ENCODE data around the gene SELP. TPM values are rescaled to one million over a fixed set of nuclear protein-coding genes. Genes with fewer than 3 reads are reported as not detected.

The SELP gene
- total and polyA plus RNA-seq, 2 of the 13 experiments (the other 11 are each of a cell fraction or from before 2014, with no cell fraction given): 0.11 TPM; not detected in 1

GRCh38 chr1:169576241-169576934 is 53.5 kb downstream of the SELP start (continued):
- no peak for TF ChIP-seq ZNF275 (CRISPR knock-in tag; IDR thresholded peaks at IDR 0.05; ENCODE audit: borderline replicate concordance)
- no peak for TF ChIP-seq REPIN1 (CRISPR knock-in tag; IDR thresholded peaks at IDR 0.05; ENCODE audit: borderline replicate concordance, low read depth)
- TF ChIP-seq ZIK1 (CRISPR knock-in tag; IDR thresholded peaks at IDR 0.05; ENCODE audit: borderline replicate concordance, low read depth): no peak
- TF ChIP-seq CREM (IDR thresholded peaks at IDR 0.05): peak; percentile 56; the same call in 1 of the 2 replicates
- no peak for TF ChIP-seq CREM (CRISPR knock-in tag; IDR thresholded peaks at IDR 0.05)
- peak; percentile 31; the same call in 1 of the 2 replicates for TF ChIP-seq ELF3 (CRISPR knock-in tag; IDR thresholded peaks at IDR 0.05)
- no peak for TF ChIP-seq SIN3A (IDR thresholded peaks at IDR 0.05; ENCODE audit: borderline replicate concordance, low read depth, low read length)
- no peak for TF ChIP-seq ZNF703 (CRISPR knock-in tag; IDR thresholded peaks at IDR 0.05; ENCODE audit: borderline replicate concordance)
- no peak for TF ChIP-seq E2F2 (CRISPR knock-in tag; IDR thresholded peaks at IDR 0.05; ENCODE audit: borderline replicate concordance)
- TF ChIP-seq ZNF501 (CRISPR knock-in tag; IDR thresholded peaks at IDR 0.05): peak; percentile 49; the same call in 1 of the 2 replicates
- no peak for TF ChIP-seq ELF1 (CRISPR knock-in tag; IDR thresholded peaks at IDR 0.05)
- no peak for TF ChIP-seq ONECUT2 (CRISPR knock-in tag; IDR thresholded peaks at IDR 0.05)
- no peak for TF ChIP-seq HNRNPL (IDR thresholded peaks at IDR 0.05; ENCODE audit: low read depth, low read length)
- TF ChIP-seq AHDC1 (CRISPR knock-in tag; IDR thresholded peaks at IDR 0.05; ENCODE audit: borderline replicate concordance): peak; percentile 95
- no peak for TF ChIP-seq SRY (CRISPR knock-in tag; IDR thresholded peaks at IDR 0.05)
- no peak for TF ChIP-seq ZBTB8A (CRISPR knock-in tag; IDR thresholded peaks at IDR 0.05; ENCODE audit: borderline replicate concordance, low read depth)
- no peak; the same call in 1 of the 2 replicates for TF ChIP-seq HBP1 (CRISPR knock-in tag; IDR thresholded peaks at IDR 0.05; ENCODE audit: low read depth)
- TF ChIP-seq AHR (CRISPR knock-in tag; IDR thresholded peaks at IDR 0.05): no peak
- TF ChIP-seq SRSF1 (optimal IDR thresholded peaks at IDR 0.05; ENCODE audit: low read depth, low read length): no peak
- TF ChIP-seq ZNF225 (CRISPR knock-in tag; IDR thresholded peaks at IDR 0.05): no peak
- no peak for TF ChIP-seq THAP11 (CRISPR knock-in tag; IDR thresholded peaks at IDR 0.05)

Measured in HepG2 (cell line).